HPDE6-E6E7 (cell line): Measurements from ENCODE around the gene IPP.
"Not testable (repeated sequence)": the region's sequence is repeated elsewhere in the genome, so short reads cannot be mapped to it uniquely, and the experiment has no call there.

Source experiments
- DNase-seq: peaks from one replicate; pipeline ENCODE4 v3.0.0; 2011; ENCODE audit warnings: missing footprints; ENCODE audit errors: extremely low spot score

IPP gene

DNA sequence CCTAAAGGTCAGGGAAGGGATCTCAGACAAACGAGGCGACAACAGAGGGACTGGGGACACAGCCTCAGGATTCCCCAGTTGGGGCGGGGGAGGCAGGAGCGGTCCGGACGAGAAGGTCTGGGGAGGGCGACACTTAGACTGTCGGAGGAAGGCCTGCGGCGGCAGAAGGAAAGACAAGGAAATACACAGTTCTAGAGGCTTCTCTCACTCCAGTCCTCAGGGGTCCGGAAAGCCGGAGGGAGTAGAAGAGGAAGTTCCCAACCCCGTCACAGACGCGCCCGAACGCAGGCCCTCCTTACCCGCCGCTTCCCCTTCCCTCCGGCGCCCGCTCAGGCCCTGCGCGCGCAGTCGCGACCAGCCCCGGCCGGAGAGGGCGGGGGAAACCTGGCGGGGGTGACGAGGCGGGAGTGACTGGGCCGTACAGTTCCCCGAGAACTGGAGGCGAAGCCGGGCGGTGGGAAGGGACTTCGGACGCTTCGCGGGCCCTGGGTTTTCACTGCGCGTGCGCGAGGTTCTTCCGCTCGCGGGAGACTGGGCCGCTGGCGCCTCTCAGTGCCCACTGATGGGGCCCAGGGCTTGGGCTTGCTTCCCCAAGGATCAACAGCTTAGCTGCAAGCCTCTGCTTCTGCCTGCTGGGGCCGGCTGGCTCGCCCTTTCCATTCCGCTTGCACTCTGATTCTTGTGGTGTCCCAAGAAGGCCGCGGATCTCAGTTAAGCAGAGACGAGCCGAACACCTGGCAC, at the start of gene IPP:
IPP (minus strand) TSS at position 356 of the 741 bp plus-strand sequence. CDS start 4,242 bp downstream, outside the sequence.
- DNase-seq = peak; percentile 99

DNA sequence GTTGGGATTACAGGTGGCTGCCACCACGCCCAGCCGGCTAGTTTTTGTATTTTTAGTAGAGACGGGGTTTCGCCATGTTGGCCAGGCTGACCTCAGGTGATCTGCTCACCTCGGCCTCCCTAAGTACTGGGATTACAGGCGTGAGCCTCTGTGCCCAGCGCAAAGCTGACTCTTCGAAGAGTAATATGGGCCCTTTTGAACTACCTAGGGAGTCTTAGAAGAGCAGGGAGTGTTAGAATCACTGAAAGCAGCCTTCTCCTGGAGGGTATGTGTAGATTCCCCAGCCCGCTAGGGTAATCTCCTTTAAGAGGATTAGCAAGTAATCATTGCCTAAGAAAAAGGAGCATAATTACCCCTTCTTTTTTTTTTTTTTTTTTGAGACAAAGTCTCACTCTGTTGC, 46.5 kb upstream of the IPP start:
- DNase-seq = no peak

DNA sequence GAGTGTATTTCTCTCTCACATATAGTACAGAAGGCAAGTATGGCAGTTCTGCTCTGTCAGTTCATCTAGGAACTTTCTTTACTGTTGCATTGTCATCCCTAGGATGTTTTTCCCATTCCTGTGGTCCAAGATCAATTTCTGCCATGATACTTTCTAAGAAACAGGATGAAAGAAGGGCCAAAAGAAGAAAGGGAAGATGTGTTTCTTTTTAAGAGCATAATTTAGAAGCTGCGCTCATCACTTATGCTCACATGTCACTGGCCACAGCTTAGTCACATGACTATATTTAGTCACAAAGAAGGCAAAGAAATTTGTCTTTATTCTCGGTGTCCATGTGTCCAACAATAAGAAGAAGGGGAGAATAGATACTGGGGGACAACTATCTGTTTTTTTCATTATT, 45.9 kb upstream of the IPP start:
- no peak for DNase-seq

DNA sequence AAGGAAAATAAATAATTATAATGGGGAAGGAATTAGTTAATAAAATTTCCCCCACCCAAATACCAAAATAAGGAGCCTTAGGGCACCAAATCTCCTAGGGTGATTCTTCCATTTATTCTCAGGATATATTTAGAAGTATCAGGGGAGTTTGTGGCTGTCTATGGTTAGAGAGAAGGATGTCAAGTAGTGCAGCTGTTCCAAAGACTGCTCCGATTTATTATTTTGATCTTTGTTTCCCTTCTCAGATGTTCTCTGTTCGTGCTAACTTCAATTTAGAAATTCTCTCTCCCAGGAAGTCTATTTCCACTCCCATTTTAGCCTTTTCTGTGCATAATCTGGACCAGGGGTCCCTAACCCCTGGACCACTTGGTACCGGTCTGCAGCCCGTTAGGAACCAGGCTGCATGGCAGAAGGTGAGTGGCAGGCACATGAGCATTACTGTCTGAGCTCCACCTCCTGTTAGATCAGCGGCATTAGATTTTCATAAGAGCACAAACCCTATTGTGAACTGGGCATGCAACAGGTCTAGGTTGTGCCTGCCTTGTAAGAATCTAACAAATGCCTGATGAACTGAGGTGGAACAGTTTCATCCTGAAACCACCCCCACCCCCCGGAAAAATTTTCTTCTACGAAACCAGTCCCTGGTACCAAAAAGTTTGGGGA, 43.6 kb upstream of the IPP start:
- DNase-seq = no peak

DNA sequence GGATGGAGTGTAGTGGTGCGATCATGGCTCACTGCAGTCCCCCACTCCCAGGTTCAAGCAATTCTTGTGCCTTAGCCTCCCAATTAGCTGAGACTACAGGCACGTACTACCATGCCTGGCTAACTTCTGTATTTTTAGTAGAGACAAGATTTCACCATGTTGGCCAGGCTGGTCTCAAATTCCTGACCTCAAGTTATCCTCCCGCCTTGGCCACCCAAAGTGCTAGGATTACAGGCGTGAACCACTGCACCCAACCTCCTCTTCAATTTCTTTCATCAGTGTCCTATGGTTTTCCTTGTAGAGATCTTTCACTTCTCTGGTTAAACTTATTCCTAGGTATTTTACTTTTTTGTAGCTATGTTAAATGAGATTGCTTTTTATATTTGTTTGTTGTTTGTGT, 42.3 kb upstream of the IPP start:
- no peak for DNase-seq

DNA sequence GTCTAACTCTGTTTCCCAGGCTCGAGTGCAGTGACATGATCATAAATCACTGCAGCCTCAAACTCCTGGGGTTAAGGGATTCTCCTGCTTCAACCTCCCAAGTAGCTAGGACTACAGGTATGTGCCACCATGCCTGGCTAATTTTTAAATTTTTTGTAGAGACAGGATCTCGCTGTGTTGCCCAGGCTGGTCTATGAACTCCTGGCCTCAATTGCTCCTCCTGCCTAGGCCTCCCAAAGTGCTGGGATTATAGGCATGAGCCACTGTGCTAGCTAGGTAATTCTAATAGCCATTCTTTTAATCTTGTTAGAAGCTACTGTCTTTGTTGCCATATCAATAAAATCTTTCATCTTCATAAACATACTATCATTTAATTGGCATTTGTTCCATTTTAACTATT, 39.1 kb upstream of the IPP start:
- DNase-seq = no peak

DNA sequence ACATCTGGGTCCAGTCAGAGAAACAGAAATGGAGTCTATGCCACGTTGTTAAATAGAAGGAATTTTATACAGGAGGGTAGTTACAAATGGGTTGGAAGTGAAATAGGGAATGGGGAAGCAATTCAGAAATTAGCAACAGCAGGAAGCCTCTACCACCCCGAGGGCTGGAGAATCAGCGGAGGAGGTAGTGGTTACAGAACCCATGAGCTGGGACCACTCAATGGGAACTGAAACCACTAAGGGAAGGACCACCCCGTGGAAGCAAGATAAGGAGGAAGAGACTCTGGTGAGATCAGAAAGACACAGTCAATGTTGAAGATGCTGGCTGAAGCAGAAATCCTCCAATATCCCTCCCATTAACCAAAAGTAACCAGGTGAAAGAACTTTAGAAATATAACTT, 37.5 kb upstream of the IPP start:
- DNase-seq = no peak

DNA sequence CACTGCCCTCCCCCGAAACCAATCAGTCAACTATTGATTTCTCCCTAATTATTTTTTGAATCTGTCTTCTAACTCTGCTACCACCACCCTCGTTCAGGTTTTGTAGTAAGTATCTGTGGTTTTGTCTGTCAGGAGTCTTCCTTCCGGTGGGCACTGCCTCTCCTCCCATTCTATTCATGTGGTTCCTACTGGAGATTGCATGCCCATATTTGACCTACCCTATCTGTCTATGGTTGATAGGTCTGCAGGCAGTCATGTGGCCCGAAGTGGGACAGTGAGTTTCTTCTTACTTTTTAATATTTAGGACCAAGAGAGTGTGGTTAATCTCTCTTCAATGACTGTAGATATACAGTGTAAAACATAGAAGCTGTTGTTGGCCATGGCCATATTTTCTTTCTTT, 35.1 kb upstream of the IPP start:
- DNase-seq = no peak

DNA sequence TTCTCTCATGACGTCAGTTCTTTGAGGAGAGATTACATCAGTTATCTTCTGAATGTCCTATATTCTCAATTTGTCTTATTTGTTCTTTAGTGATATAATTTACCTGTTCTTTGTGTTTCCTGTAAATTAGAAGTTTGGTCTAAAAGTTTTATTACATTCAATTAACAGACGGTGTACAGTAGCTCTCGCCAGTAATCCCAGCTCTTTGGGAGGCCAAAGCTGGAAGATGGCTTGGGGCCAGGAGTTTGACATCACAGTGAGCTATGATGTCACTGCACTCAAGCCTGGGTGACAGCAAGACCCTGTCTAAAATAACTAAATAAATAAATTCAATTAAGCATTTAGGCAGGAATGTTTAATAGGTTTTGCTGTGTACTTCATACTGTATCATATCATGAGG, 25.3 kb upstream of the IPP start:
- no peak for DNase-seq

DNA sequence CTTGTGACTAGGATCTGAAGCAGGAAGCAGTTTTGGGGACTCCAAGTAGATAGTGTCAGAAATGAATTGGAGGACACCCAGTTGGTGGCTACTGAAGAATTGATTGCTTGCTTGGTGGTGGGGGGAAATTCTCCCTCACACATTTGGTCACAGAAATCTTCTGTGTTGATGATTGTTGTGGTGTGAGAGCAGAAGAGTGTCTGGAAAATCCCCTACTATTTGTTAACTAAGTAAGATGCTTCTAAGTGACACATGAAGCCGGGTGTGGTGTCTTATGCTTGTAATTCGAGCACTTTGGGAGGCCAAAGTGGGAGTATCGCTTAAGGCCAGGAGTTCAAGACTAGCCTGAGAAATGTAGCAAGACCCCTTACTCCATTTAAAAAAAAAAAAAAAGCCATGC, 22.5 kb upstream of the IPP start:
- no peak for DNase-seq

DNA sequence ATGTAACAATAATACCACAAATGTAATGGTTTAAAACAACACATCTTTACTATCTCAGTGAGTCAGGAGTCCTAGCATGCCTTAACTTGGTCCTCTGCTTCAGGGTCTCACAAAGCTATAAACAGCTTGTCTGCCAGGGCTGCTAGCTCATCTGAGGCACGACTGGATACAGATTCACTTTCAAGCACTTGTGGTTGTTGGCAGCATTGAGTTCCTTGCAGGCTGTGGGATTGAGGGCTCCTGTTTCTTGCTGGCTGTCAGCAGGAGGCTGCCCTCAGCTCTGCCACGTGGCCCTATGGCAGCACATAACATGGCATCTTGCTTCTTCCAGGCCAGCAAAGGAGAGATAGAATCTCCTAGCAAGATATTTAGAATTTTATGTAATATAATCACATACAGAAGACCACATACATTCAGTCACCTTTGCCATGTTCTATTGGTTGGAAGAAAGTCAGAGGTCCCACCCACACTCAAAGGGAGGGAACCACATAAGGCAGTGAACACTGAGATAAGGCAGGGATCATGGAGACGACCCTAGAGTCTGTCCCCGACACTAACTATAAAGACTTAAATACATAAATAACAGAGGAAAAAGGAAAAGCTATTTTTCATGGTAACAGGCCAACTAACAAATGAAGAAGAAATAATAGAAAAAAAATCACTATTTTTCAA, 18.9 kb upstream of the IPP start:
- DNase-seq = peak; percentile 13

DNA sequence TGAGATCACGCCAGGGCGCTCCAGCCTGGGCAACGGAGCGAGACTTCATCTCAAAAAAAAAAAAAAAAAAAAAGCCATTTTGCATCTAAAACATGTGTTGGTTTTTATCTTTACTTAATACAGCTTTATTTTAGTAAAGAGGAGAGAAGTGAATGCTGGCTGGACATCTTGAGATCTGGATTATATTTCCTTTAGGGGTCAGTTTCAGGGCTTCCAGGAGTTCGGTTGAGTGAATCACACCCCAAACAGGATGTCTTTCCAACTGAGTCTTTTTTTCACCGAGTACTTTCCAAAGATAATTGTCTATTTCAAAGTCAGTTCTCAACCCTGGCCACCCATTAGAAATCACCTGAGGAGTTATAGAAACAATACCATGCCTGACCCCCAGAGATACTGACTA, 16.6 kb upstream of the IPP start:
- DNase-seq = no peak

DNA sequence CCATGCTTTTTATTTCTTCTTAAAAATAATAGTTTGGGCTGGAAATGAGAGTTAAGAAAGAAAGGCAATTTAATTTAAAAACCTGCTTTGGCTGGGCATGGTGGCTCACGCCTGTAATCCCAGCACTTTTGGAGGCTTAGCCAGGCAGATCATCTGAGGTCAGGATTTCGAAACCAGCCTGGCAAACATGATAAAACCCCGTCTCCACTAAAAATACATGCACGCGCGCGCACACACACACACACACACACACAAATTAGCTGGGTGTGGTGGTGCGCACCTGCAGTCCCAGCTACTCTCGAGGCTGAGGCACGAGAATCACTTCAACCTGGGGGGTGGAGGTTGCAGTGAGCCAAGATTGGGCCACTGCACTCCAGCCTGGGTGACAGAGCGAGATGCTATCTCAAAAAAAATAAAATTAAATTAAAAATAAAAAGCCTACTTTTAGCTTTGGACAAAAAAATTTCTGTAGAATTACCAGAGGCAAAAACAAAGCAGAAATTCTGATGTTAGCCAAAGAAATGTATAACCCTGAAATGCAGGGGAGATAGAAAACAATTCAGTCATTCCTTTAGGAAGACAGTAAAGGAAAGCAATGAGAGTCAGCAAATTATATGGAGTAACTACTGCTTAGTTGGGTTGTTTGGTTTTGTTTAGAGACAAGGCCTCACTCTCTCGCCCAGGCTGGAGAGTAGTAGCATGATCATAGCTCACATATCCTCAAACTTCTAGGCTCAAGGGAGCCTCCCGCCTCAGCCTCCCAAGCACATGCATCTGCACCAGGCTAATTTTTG, 15.7 kb upstream of the IPP start:
- DNase-seq = no peak

DNA sequence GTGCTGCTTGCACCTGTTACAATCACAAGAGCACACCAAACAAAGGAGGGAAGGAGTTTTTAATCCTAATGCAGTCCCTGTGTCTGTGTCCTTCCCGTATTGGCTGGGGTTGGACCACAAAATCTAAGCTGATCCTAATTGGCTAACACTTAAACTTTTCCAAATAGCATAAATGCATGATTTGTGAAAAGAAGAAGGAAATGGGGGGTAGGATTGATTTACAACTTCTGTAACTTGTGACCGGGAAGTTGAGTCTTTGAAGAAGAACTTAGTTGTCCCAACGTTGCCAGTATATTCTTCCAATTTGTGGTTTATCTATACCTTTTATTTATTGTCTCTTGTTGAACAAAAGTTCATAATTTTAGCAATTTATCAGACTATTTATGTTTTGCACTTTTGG, 11.8 kb upstream of the IPP start:
- DNase-seq = no peak

DNA sequence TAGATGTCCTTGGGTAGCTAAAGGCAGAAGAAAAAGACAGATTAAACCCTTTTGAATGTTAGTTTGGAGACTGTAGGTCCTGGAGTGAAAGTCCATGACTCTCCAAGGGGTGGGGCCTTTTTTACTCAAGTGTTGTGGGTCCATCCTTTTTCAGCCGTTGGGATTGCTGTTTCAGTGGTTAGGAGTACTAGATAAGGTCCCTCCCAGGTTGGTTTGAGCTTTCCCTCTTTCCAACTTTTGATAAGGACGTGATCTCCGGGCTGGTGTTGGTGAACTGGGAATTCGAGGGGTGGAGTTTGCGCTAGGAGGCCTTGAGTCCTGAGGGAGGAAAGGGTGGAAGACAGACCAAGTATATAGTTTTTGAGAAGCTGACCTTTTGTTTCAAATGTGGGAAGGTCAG, 5.2 kb upstream of the IPP start:
- no peak for DNase-seq

DNA sequence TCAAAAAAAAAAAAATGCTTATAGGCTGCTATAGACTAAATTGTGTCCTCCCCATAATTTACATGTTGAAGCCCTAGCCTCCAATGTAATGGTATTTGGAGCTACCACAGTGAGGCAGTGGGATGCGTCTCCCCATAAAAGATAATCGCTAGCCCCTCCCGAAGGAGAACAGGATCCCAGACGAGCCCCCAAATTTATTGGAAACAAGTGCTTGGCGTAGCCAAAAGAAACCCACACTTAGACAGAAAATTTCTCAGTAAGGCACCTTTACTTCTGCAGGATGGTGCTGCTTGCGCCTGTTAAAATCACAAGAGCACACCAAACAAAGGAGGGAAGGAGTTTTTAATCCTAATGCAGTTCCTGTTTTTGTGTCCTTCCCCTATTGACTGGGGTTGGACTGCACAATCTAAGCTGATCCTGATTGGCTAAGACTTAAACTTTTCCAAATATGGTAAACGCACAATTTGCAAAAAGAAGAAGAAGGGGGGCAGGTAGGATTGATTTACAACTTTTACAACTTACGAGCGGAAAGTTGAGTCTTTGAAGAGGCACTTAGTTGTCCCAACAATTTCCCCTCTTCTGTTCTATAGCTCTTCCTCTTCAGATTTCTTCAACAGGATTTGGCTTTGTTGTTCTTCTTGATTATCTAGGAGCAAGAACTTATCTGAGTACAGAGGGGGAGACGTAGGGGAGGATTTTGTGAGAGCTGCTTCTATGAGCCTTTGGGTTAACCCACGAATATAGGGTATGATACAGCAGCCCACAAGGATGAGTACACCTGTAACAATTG, 3.0 kb upstream of the IPP start:
- no peak for DNase-seq

DNA sequence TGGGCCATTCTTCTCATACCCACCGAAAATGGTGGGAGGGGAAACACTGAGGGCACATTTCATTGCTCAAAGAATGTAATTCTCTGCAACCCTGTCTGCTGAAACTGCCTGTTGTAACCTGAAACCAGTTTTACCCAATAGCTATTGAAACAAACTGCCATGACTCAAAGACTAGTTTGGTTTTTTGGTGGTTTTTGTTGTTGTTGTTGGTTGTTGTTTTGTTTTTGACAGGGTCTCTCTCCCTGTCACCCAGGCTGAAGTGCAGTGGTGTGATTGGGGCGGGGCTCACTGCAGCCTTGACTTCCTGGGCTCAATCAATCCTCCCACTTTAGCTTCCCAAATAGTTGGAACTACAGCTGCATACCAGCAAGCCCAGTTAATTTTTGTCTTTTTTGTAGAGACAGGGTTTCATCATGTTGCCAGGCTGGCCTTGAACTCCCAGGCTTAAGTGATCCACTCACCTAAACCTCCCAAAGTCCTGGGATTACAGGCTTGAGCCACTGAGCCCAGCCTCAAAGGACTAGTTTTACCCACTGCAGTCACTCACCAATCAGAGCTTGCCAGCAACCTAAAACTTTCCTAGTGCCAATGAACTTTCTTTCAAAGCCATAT, 2.1 kb upstream of the IPP start:
- DNase-seq = no peak

DNA sequence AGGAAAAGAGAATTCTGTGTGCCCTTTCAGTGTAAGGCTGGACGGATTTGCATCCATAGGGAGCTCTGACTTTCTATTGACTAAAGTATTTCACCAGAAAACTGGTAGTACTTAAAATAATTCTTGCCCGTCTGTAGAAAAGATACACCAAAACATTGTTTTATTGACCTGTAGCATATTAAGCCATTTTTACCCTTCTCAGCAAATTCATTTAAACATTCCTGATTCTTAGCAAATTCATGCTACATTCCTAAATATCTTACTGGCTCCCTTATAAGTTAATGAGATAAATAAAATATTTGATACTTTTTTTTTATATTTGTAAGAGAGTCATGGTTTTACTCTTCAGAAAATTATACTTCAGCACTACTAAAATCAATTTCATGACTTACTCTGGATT, 1.6 kb upstream of the IPP start:
- DNase-seq = no peak

DNA sequence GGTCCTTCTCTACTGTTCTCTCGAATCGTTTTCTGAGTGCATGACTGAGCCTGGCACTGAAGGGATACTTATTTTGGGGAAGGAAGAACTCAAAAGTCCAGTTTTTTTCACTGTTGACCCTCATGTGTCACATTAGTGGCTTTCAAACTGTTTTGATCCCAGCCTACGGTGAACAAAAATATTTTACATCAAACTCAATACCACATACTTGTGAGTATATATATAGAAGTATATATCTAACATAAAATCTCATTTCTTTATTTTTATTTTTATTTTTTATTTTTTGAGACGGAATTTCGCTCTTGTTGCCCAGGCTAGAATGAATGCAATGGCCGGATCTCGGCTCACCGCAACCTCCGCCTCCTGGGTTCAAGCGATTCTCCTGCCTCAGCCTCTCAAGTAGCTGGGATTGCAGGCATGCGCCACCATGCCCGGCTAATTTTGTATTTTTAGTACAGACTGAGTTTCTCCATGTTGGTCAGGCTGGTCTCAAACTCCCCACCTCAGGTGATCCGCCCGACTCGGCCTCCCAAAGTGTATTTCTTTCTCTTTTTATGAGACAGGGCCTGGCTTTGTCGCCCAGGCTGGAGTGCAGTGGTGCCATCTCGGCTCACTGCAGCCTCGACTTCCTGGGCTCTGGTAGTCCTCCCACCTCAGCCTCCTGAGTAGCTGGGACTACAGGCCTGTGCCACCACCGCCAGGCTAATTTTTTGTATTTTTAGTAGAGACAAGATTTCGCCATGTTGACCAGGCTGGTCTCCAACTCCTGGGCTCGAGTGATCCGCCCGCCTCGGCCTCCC, 786 bp upstream of the IPP start:
- DNase-seq = not testable (repeated sequence)

DNA sequence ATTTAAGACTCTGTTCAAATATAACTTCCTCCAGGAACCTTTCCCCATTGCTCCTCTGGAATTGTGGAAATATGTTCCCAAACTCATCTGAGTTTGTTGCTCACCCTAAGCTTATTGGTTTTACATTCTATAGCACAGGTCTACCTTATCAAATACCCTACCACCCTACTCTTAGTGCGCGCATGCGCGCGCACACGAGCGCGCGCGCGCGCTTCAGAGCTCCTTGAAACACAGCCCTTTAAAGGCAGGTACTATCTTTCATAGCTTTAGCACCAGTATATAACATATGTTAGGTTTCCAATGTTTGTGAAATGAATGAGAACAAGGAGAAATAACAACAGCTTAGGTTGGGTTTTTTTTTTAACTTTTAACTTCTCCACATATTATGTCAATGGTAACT, 3.5 kb downstream of the IPP start:
- DNase-seq = no peak
